ENCODE data around the gene SLC25A36.

The SLC25A36 gene

GRCh38 chr3:140904521-140904920 is 37.1 kb upstream of the SLC25A36 start:
- H3K9me3 ChIP-seq (ENCODE audit: control insufficient read depth, insufficient read depth, low read length), result no peaks in the 10 kb centered on the region
- H3K4me2 ChIP-seq (ENCODE audit: low read length), result no peak overlapping the region
- no peaks in the 10 kb centered on the region for H3K4me1 ChIP-seq (ENCODE audit: control insufficient read depth, low read length)
- no peak for TF ChIP-seq CTCF (IDR thresholded peaks at IDR 0.05; ENCODE audit: low read depth, low read length, poor library complexity, severe bottlenecking)
- TF ChIP-seq EZH2phosphoT487 (IDR thresholded peaks at IDR 0.05; ENCODE audit: borderline replicate concordance, low read length), result no peak
- peaks cover 14% of the 10 kb centered on the region; the same call in 1 of the 2 replicates for H3K27me3 ChIP-seq (ENCODE audit: control insufficient read depth, low read length)
- no peak overlapping the region for H3K4me3 ChIP-seq (ENCODE audit: low read length)
- H3K27ac ChIP-seq (ENCODE audit: low read depth, low read length), result no peak overlapping the region
- no peaks in the 10 kb centered on the region for H3K9me2 ChIP-seq (replicated peaks; ENCODE audit: control insufficient read depth, low read length)
- no peaks in the 10 kb centered on the region for H3K79me2 ChIP-seq (ENCODE audit: control insufficient read depth, low read length)
- H4K20me1 ChIP-seq (ENCODE audit: control insufficient read depth, insufficient read depth, low read depth, low read length), result no peaks in the 10 kb centered on the region
- H3F3A ChIP-seq (ENCODE audit: control insufficient read depth, insufficient read depth), result no peaks in the 10 kb centered on the region
- H3K36me3 ChIP-seq (ENCODE audit: control insufficient read depth, low read length), result no peaks in the 10 kb centered on the region

DNA sequence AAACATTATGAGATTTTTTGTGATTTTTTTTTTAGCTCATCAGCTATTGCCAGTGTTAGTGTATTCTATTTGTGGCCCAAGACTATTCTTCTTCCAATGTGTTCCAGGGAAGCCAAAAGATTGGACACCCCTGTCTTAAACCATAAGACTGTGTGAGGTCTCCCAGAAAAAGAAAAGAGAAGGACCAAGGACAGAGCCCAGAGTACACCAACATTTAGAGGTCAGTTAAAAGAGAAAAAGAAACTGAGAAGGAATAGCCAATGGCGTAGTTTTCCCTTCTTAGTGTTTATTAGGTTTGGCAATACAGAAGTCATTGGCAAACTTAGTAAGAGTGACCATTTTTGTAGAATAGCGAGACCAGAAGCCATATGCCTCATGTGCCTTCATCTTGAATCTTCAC is 36.1 kb upstream of the SLC25A36 start:
- Histone ChIP-seq H3K4me2 (ENCODE audit: low read length) (no peak overlapping the region), H4K20me1 (ENCODE audit: control insufficient read depth, insufficient read depth, low read depth, low read length) (no peaks in the 10 kb centered on the region), H3K9me2 (replicated peaks; ENCODE audit: control insufficient read depth, low read length) (no peaks in the 10 kb centered on the region), H3K36me3 (ENCODE audit: control insufficient read depth, low read length) (no peaks in the 10 kb centered on the region), H3K27me3 (ENCODE audit: control insufficient read depth, low read length) (peaks cover 14% of the 10 kb centered on the region; the same call in 1 of the 2 replicates), H3K27ac (ENCODE audit: low read depth, low read length) (no peak overlapping the region), H3K9me3 (ENCODE audit: control insufficient read depth, insufficient read depth, low read length) (no peaks in the 10 kb centered on the region), H3K79me2 (ENCODE audit: control insufficient read depth, low read length) (no peaks in the 10 kb centered on the region), H3K4me3 (ENCODE audit: low read length) (no peak overlapping the region), H3F3A (ENCODE audit: control insufficient read depth, insufficient read depth) (no peaks in the 10 kb centered on the region), H3K4me1 (ENCODE audit: control insufficient read depth, low read length) (no peaks in the 10 kb centered on the region)
- TF ChIP-seq CTCF (IDR thresholded peaks at IDR 0.05; ENCODE audit: low read depth, low read length, poor library complexity, severe bottlenecking) (no peak), EZH2phosphoT487 (IDR thresholded peaks at IDR 0.05; ENCODE audit: borderline replicate concordance, low read length) (no peak)

- H3K27ac ChIP-seq (ENCODE audit: low read depth, low read length), result no peak overlapping the region
- no peak overlapping the region for H3K4me2 ChIP-seq (ENCODE audit: low read length)
- H3K27me3 ChIP-seq (ENCODE audit: control insufficient read depth, low read length), result peaks cover 14% of the 10 kb centered on the region; the same call in 1 of the 2 replicates
These were observed 34.9 kb upstream of the SLC25A36 start for GRCh38 chr3:140906785-140907184.

More at GRCh38 chr3:140906785-140907184, 34.9 kb upstream of the SLC25A36 start:
- H4K20me1 ChIP-seq (ENCODE audit: control insufficient read depth, insufficient read depth, low read depth, low read length), result no peaks in the 10 kb centered on the region
- no peaks in the 10 kb centered on the region for H3K79me2 ChIP-seq (ENCODE audit: control insufficient read depth, low read length)
- no peaks in the 10 kb centered on the region for H3K36me3 ChIP-seq (ENCODE audit: control insufficient read depth, low read length)
- TF ChIP-seq EZH2phosphoT487 (IDR thresholded peaks at IDR 0.05; ENCODE audit: borderline replicate concordance, low read length), result no peak
- no peak for TF ChIP-seq CTCF (IDR thresholded peaks at IDR 0.05; ENCODE audit: low read depth, low read length, poor library complexity, severe bottlenecking)
- no peaks in the 10 kb centered on the region for H3K9me2 ChIP-seq (replicated peaks; ENCODE audit: control insufficient read depth, low read length)
- H3K4me1 ChIP-seq (ENCODE audit: control insufficient read depth, low read length), result no peaks in the 10 kb centered on the region
- no peak overlapping the region for H3K4me3 ChIP-seq (ENCODE audit: low read length)
- H3F3A ChIP-seq (ENCODE audit: control insufficient read depth, insufficient read depth), result no peaks in the 10 kb centered on the region
- H3K9me3 ChIP-seq (ENCODE audit: control insufficient read depth, insufficient read depth, low read length), result no peaks in the 10 kb centered on the region

Data from DOHH2 (cell line).